Natural killer cell treated with Interleukin-12 subunit alpha and Interleukin-12 subunit beta and Interleukin-15 and Interleukin-18, amount 100 ng/mL, for 72 hours (primary cell): ENCODE data around the gene LEPR. TPM values are rescaled to one million over a fixed set of nuclear protein-coding genes. Genes with fewer than 3 reads are reported as not detected.
A peak's percentile ranks its signal among the peaks of the same experiment; 100 is the strongest.

ENCODE experiments used
- ATAC-seq, 2 donors: fragments of 150-1000 bp; cut with Tn5 transposase in 1 of 2; sonication (Bioruptor Pico), chemical (Tn5 transposase) in 1 of 2; 2 replicates each; pipeline ENCODE4 v1.10.0; 2021
- DNase-seq: peaks from one replicate; pipeline ENCODE4 v3.0.0; 2022; ENCODE audit warnings: low spot score
- H3K27ac Mint-ChIP-seq, 2 donors: 1 replicate in 1 of 2; 2 replicates in 1 of 2; pipeline ENCODE4 v1.8.0; 2022; ENCODE audit warnings: mixed read lengths in 2 of 2, mild to moderate bottlenecking in 1 of 2, moderate library complexity in 1 of 2
- H3K27me3 Mint-ChIP-seq, 2 donors: 1 replicate in 1 of 2; 2 replicates in 1 of 2; pipeline ENCODE4 v1.8.0; 2022; ENCODE audit warnings: mixed read lengths in 2 of 2
- H3K36me3 Mint-ChIP-seq: one replicate; pipeline ENCODE4 v1.8.0; 2022; ENCODE audit warnings: mixed read lengths
- H3K4me1 Mint-ChIP-seq, 2 donors: 1 replicate in 1 of 2; 2 replicates in 1 of 2; pipeline ENCODE4 v1.8.0; 2022; ENCODE audit warnings: low read depth in 2 of 2, mixed read lengths in 2 of 2, mild to moderate bottlenecking in 1 of 2
- H3K4me3 Mint-ChIP-seq: one replicate; pipeline ENCODE4 v1.8.0; 2022; ENCODE audit warnings: mixed read lengths
- H3K9me3 Mint-ChIP-seq: 2 replicates; pipeline ENCODE4 v1.8.0; 2022; ENCODE audit warnings: mixed read lengths
- total RNA-seq, 2 donors: library from RNA; stranded (reverse); gene quantifications; one replicate each; pipeline ENCODE4 v1.2.3, GENCODE V29; 2022

The LEPR gene
- total RNA-seq, 2 donors from 2014 or later: 1.5 to 3.3 TPM

DNA sequence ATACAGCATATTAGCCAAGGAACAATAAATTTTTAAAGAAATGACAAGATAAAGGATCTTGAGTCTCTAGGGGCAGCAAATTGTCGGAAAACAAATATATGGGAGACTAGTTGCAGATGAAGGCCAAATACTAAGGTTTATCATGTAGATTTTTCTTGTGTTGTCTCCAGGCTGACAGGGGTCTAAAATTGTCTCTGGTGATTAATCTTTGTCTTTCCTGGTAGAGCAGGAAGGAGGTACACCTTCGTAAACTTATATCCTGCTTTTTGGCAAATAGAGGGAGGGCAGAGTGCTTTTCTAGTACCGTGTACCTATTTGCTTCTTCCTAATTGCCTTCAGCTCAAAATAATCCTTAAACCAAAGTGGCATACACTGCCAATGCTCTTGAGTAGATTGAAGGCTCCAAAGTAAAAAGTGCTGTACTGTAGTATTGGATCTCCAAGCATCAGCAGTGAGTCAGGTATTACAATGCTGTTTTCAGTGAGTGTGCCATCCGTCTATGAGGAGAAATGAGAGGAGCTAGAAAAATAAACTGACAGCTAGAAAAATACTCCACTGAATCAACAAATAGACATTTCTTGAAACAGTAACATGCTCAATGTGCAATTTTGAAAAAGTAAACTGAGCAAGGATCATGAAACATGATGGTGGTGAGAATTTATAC lies 1.8 kb upstream of the LEPR start:
- H3K9me3 Mint-ChIP-seq: no peaks in the 10 kb centered on the region
- peaks cover 0 to 5% of the 10 kb centered on the region in 2 donors for H3K4me1 Mint-ChIP-seq
- H3K4me3 Mint-ChIP-seq: peak overlapping the region; percentile 81
- no peak for ATAC-seq
- no peaks in the 10 kb centered on the region for H3K36me3 Mint-ChIP-seq
- H3K27me3 Mint-ChIP-seq: peaks cover 0 to 2% of the 10 kb centered on the region in 2 donors
- H3K27ac Mint-ChIP-seq: peak overlapping the region in 1 of 2 donors; percentile 18
- no peak for DNase-seq

- no peak overlapping the region for H3K27ac Mint-ChIP-seq
- H3K27me3 Mint-ChIP-seq: peaks cover 0 to 2% of the 10 kb centered on the region in 2 donors
- H3K36me3 Mint-ChIP-seq: no peaks in the 10 kb centered on the region
- ATAC-seq: peak; percentile 97 to 98
- DNase-seq: peak; percentile 99
- H3K4me1 Mint-ChIP-seq: peaks cover 10 to 11% of the 10 kb centered on the region in 2 donors
- H3K9me3 Mint-ChIP-seq: no peaks in the 10 kb centered on the region
- H3K4me3 Mint-ChIP-seq: peak overlapping the region; percentile 81
These were observed 533 bp upstream of the LEPR start for GRCh38 chr1:65419681-65420589.

DNA sequence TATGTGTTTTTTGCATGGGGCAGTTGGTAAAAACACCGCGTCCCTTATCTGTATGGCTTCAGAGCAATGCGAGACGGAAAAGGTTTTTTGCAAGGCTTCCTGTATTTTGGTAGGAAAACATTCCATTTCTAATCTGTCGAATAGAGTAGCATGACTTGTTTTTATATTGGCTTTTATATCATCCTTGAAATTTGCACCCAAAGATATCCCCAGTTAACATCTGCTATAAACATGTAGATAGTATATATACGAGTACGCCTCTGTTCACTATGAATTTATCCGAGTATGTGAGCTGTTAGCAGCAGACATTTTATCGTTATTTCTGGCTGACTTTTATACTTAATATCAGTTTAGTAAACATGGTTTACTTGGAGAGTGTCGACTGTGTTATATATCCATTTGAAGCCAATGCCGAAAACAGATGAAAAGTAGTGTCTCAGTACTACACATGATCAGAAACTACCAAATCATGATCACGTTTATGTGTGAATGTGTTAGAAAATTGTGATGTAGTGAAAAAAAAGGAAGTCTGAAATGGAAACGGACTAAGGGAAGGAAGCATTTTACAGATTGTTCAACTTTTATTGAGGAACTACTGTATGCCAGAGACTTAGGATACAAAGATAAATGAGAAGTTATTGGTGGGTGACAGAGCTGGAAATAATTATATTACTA lies 1.0 kb downstream of the LEPR start:
- Mint-ChIP-seq H3K36me3 (peaks cover 13% of the 10 kb centered on the region), H3K27ac (no peak overlapping the region), H3K4me1 (peaks cover 11 to 20% of the 10 kb centered on the region in 2 donors), H3K27me3 (no peaks in the 10 kb centered on the region), H3K4me3 (no peak overlapping the region), H3K9me3 (no peaks in the 10 kb centered on the region)
- no peak for ATAC-seq
- no peak for DNase-seq

DNA sequence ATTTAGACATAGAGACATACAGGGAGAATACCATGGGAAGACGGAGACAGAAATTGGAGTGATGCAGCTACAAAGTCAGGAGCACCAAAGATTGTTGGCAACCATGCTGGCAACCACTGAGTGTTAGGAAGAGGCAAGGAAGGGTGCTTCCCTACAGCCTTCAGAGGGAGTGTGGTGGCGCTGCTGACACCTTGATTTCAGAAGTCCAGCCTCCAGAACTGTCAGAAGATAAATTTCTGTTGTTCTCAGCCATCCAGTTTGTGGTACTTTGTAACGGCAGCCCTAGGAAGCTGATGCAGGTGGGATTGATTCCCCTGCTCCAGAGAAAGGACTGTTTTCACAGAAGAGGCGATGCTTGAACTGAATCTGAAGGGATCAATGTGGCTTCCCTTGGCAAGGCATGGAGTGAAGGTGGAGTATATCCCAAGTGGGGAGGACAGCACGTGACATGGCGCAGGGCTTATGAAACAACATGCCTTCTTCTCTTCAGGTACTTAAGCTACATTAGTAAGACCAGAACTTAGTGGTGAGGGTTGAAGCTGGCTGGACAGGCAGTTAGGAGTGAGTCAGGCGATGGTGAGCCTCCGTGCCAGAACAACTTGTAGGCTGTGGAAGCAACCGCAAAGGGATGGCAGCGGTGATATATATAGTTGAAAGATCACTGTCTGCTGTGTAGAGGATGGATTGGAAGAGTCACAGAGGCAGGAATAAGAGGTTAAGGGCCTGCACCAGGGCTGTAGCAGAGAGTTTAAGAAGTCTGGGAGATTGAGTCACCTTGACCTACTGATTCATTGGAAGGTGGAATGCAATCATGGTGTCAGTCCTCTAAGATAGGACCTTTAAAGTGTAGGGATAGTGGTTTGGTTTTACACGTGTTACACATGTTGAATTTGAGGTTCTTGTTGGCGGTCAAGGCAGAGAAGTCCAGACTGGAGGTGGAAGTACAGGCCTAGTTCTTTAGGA lies 2.1 kb downstream of the LEPR start:
- Mint-ChIP-seq H3K27me3 (no peaks in the 10 kb centered on the region), H3K36me3 (peaks cover 14% of the 10 kb centered on the region), H3K9me3 (no peaks in the 10 kb centered on the region), H3K4me3 (no peak overlapping the region), H3K4me1 (peaks cover 11 to 20% of the 10 kb centered on the region in 2 donors), H3K27ac (no peak overlapping the region)
- ATAC-seq (no peak), DNase-seq (no peak)

DNA sequence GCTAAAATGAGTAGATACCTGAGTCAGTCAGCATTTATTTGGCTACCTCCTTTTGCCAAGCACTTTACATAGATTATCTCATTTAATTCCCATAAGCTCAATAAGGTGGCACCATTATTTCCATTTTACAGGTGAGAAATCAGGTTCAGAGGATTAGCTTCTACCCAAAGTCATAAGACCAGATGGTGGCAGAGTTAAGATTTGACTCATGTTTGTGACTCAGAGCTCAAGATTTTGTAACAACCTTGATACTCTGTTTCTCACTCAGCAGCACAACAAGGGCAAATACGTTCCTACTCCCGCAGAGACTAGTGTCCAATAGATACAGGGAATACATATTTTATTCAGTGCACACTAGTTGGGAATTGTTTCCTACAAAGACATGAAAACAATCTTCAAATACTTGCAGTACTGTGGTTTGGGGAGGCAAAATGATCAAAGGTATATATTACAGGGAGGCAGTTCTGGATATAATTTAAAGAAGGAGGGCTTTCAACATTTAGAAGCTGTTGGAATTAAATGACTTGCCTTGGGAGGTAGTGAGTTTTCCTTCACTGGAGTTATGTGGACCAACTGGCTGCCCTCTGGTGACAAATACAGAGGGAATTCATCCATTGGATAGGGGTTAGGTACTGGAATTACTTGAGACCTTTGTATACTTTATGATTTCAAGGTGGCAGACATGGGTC lies 3.6 kb downstream of the LEPR start:
- peak overlapping the region in 1 of 2 donors; percentile 48 for H3K27ac Mint-ChIP-seq
- ATAC-seq (no peak), DNase-seq (no peak)
- peaks cover 12 to 20% of the 10 kb centered on the region in 2 donors for H3K4me1 Mint-ChIP-seq
- H3K9me3 Mint-ChIP-seq: no peaks in the 10 kb centered on the region
- peak overlapping the region; percentile 68 for H3K4me3 Mint-ChIP-seq
- H3K36me3 Mint-ChIP-seq: peaks cover 14% of the 10 kb centered on the region
- no peaks in the 10 kb centered on the region for H3K27me3 Mint-ChIP-seq

DNA sequence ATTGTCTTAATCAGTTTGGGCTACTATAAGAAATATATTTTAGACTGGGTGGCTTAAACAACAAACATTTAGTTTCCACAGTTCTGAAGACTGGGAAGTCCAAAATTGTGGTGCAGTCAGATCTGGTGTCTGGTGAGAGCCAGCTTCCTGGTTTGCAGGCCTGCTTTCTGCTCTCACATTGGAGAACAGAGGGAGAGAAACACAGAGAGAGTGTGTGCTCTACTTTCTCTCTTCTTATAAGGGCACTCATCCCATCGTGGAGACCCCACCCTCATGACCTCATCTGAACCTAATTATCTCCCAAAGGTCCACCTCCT lies 4.1 kb downstream of the LEPR start:
- peak overlapping the region in 1 of 2 donors; percentile 48 for H3K27ac Mint-ChIP-seq

GRCh38 chr1:65425006-65425405 lies 4.5 kb downstream of the LEPR start:
- no peaks in the 10 kb centered on the region for H3K9me3 Mint-ChIP-seq
- peaks cover 17% of the 10 kb centered on the region for H3K36me3 Mint-ChIP-seq
- peak overlapping the region in 1 of 2 donors; percentile 13 for H3K27ac Mint-ChIP-seq
- no peaks in the 10 kb centered on the region for H3K27me3 Mint-ChIP-seq
- no peak for ATAC-seq
- no peak overlapping the region for H3K4me3 Mint-ChIP-seq
- no peak for DNase-seq
- peaks cover 9 to 22% of the 10 kb centered on the region in 2 donors for H3K4me1 Mint-ChIP-seq

More for the DNA sequence above, 4.1 kb downstream of the LEPR start:
- Mint-ChIP-seq H3K9me3 (no peaks in the 10 kb centered on the region), H3K27me3 (no peaks in the 10 kb centered on the region), H3K4me1 (peaks cover 13 to 20% of the 10 kb centered on the region in 2 donors), H3K36me3 (peaks cover 14% of the 10 kb centered on the region), H3K4me3 (peak overlapping the region; percentile 68)
- ATAC-seq: no peak
- DNase-seq: no peak

DNA sequence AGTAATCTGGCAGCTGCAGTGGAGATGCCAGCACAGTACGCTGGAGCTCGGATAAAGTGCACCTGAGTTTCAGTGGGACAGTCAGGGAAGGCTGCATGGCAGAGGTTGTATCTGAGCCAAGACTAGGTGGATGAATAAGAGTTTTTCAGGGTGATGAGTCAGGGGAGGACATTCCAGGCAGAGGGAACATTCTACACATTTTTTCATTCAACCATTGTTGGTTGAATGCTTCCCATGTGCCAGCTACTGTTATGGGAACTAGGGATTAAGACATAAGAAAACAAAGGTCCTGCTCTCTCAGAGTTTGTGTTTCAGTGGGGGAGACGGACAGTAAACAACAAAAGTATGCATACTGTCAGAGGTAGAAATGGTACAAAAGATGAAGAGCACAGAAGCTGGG lies 5.2 kb downstream of the LEPR start:
- no peak overlapping the region for H3K4me3 Mint-ChIP-seq
- peaks cover 9 to 26% of the 10 kb centered on the region in 2 donors for H3K4me1 Mint-ChIP-seq
- peak overlapping the region in 1 of 2 donors; percentile 13 for H3K27ac Mint-ChIP-seq
- H3K9me3 Mint-ChIP-seq: no peaks in the 10 kb centered on the region
- H3K27me3 Mint-ChIP-seq: no peaks in the 10 kb centered on the region
- DNase-seq (no peak), ATAC-seq (no peak)
- peaks cover 20% of the 10 kb centered on the region for H3K36me3 Mint-ChIP-seq

DNA sequence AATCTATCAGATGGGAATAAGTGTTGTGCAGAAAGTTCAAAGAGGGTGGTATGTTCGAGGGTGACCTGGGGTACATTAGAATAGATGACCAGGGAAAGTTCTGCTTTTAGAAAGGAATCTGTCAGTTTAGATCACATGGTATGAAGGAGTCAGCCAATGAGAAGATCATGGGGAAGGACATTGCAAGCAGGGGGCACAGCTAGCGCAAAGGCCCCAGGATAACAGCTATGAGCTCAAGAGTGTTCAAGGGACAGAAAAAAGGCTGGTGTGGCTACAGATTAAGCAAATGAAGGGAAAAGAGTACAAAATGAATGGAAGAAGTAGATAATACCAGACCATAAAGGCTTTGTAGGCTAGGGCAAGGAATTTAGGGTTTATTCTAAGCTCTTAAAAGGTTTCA lies 8.6 kb downstream of the LEPR start:
- Mint-ChIP-seq H3K27ac (no peak overlapping the region), H3K4me3 (no peak overlapping the region), H3K27me3 (no peaks in the 10 kb centered on the region), H3K9me3 (no peaks in the 10 kb centered on the region), H3K36me3 (peaks cover 30% of the 10 kb centered on the region), H3K4me1 (peaks cover 5 to 27% of the 10 kb centered on the region in 2 donors)
- DNase-seq: no peak
- ATAC-seq: no peak

DNA sequence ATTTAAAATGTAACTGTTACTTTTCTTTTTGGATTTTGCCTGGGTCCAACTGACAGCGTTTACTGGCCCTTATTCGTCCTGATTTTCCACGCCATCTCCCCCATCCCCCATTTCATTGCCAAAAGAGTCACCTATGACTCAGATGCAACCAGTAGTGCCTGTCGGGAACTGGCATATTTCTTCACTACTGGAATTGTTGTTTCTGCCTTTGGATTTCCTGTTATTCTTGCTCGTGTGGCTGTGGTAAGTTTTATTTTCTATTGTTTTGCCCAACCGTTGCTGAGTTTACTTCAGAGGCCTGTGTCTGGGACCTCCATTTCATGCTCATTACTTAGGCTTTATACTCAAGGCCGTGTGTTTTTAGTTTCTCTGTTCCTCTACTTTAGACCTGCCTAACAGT lies 9.3 kb downstream of the LEPR start:
- H3K4me1 Mint-ChIP-seq: peaks cover 2 to 22% of the 10 kb centered on the region in 2 donors
- no peak overlapping the region for H3K27ac Mint-ChIP-seq
- DNase-seq (no peak), ATAC-seq (no peak)
- H3K9me3 Mint-ChIP-seq: no peaks in the 10 kb centered on the region
- no peaks in the 10 kb centered on the region for H3K27me3 Mint-ChIP-seq
- H3K4me3 Mint-ChIP-seq: no peak overlapping the region
- peaks cover 30% of the 10 kb centered on the region for H3K36me3 Mint-ChIP-seq

- H3K4me1 Mint-ChIP-seq: peaks cover 2 to 14% of the 10 kb centered on the region in 2 donors
- no peak for ATAC-seq
These were observed 10.7 kb downstream of the LEPR start for GRCh38 chr1:65431111-65431705.

GRCh38 chr1:65432918-65433317 lies 12.4 kb downstream of the LEPR start:
- Mint-ChIP-seq H3K27me3 (no peaks in the 10 kb centered on the region), H3K27ac (no peak overlapping the region), H3K4me3 (no peak overlapping the region), H3K4me1 (peaks cover 2 to 11% of the 10 kb centered on the region in 2 donors), H3K9me3 (no peaks in the 10 kb centered on the region), H3K36me3 (peaks cover 16% of the 10 kb centered on the region)
- ATAC-seq (no peak), DNase-seq (no peak)

More at GRCh38 chr1:65431111-65431705, 10.7 kb downstream of the LEPR start:
- Mint-ChIP-seq H3K36me3 (peaks cover 20% of the 10 kb centered on the region), H3K4me3 (no peak overlapping the region), H3K9me3 (no peaks in the 10 kb centered on the region), H3K27ac (peak overlapping the region in 1 of 2 donors; percentile 25), H3K27me3 (no peaks in the 10 kb centered on the region)
- no peak for DNase-seq
